Activated CD4-positive, CD25-positive, alpha-beta regulatory T cell treated with anti-CD3 and anti-CD28 coated beads, Interleukin-2, amount 50 U/mL, for 24 hours (primary cell): ENCODE measurements around the gene NEURL1B.

Experiments used
- ATAC-seq, 2 donors: fragments of 150-1000 bp; cut with Tn5 transposase; one replicate each; pipeline ENCODE4 v1.10.0; 2021; ENCODE audit warnings: mild to moderate bottlenecking in 1 of 2, moderate library complexity in 1 of 2

NEURL1B gene

DNA sequence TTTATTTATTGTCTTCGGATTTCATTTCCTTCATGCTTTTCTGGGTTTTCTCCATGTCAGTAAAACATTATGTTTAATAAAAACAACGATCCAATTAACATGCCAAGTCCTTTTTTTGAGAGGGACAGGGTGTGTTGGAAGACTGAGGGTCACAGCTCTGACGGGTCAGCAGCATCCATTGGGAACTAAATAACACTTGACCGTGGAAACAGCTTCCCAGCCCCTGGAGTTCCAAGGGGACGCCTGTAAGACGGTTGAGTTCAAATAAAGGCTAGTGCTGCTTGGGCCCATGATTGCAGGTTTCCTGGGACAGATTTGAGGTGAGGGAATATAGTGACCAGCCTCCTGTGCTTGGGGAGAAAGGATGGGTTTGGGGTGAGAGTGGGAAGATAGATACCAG lies 30.4 kb upstream of the NEURL1B start:
- ATAC-seq: no peak

DNA sequence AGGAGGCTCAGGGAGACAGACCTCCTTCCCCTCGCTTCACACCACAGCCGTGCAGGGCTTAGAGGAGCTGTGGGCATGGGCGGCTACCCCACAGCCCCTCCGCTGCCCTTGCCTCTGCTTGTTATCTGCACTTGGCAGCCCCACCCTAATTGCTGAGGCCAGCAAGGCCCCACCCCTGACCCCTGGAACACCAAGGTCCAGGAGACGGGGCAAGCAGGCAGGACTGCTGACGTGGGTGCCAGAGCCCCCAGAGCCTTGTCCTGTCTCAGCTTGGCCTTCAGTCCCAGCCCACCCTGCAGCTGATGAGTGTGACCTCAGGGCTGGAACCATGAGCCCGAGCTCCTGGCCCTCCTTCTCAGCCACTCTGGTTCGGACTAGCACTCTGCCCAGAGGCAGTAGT lies 29.1 kb upstream of the NEURL1B start:
- no peak for ATAC-seq

DNA sequence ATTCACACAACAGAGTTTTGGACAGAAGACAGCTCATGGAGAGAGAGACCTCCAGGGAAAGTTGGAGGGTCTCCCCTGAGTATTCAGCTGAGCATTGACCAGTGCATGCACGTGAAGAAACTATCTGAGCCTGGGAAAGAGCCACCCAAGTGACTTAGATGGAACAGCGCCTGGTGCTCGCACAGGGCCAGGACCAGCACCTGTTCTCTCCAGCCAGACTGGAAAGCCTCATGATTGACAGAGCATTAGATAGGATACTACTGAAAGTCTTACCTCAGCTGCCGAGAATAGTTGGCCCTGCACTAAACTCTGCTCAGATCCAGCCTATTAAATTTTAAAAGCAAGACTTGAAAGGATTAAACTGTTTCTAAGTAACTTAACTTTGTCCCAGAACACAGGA lies 28.3 kb upstream of the NEURL1B start:
- ATAC-seq: no peak

DNA sequence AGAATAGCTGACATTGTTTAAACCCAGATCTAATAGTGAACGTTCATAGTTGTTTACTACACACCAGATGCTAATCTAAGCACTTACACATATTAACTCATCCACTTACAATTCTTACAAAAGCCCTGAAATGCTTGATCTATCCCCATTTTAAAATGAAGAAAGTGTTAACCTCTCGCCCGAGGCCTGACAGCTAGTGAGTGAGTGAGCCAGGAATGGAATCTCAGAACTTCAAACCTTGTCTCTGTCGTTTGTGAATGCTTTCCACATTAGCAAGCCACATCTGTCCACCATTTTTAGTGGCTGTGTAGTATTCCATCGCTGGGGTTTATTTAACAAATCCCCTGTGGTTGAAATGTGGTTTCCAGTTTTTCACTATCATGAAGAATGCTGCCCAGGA lies 24.9 kb upstream of the NEURL1B start:
- no peak for ATAC-seq

DNA sequence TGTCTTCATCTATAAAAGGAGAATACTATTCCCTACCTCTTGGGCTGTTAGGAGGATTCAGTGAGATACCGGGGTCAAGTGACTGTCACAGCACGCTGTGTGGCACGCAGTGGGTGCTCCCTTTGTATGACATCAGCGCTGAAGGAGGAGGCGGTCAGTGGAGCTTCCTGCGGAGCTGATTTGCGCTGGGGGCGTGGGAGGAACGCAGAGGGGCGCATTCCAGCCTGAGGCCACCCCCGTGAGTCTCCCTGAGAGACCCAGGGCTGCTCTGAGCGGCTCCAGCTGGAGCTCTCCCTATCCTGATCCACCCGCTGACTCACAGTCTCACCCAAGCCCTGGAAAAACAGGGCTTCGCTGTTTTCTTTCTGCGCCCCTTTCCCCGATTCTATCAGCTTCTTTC lies 24.3 kb upstream of the NEURL1B start:
- ATAC-seq: no peak

GRCh38 chr5:172617817-172618216 lies 23.2 kb upstream of the NEURL1B start:
- ATAC-seq: no peak

- no peak for ATAC-seq
Measured at GRCh38 chr5:172618574-172619365, 22.3 kb upstream of the NEURL1B start.

DNA sequence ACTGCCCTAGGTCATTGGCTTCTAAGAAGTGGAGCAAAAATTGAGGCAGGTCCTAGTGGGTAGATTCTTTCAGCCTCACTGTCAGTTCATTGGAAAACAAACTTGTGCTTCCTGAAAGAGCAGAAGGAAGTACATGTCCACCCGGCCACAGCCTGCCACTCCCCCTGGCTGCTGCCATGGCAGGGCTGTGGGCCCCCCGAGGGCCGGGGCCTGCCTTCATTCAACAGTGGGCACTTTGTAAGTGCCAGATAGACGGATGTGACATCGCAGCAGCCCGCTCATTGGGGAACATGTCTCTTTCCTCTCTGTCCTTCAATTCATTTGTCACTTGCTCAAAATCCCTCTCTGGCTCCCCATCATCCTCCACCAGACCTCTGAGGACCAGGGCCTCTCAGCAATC lies 20.6 kb upstream of the NEURL1B start:
- no peak for ATAC-seq

- no peak for ATAC-seq
Measured at GRCh38 chr5:172622091-172623046, 18.7 kb upstream of the NEURL1B start.

GRCh38 chr5:172623313-172623980 lies 17.6 kb upstream of the NEURL1B start:
- ATAC-seq: no peak

GRCh38 chr5:172624083-172624995 lies 16.7 kb upstream of the NEURL1B start:
- ATAC-seq: no peak

DNA sequence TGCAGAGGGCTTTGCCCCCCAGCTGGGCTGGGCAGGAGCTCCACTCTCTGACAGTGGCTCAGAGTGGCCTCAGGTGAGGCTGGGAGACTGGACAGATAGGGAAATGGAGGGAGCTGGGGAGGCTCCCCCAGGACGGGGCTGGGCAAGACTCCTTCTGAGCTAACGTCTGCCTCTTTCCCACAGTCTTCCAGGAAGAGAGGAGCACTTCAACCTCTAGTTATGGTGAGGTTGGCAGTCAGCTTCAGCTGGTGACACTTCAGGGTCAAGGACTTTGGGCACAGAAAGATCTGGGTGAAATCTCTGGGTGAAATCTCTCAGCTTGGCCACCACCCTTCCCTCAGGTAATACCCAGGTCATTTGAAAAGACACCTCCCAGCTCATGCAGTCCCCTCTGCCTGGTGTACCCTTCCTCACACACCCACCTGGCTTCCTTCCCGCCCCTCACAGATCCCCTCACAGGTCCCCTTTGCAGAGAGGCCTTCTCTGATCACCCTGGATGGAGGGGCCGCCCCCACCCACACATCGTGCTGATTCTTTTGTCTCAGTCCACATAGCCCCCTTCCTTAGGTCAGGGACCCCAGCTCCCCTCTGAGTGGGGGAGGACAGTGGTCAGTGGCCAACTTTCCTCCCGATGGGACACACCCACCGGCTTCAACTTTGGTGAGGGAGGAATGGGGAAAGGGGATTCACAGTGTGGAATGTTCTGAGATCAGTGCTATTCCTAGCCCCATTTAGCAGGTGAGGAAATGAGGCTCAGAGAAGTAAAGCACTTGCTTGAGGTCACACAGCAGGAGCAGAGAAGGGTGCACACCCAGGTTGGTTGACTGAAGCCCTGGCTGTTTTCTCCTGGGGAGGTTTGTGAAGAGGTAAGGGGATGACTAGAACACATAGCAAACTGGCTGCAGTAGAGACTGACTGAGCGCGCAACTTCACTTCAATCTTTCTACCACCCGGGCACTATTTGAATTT lies 15.8 kb upstream of the NEURL1B start:
- ATAC-seq: no peak

DNA sequence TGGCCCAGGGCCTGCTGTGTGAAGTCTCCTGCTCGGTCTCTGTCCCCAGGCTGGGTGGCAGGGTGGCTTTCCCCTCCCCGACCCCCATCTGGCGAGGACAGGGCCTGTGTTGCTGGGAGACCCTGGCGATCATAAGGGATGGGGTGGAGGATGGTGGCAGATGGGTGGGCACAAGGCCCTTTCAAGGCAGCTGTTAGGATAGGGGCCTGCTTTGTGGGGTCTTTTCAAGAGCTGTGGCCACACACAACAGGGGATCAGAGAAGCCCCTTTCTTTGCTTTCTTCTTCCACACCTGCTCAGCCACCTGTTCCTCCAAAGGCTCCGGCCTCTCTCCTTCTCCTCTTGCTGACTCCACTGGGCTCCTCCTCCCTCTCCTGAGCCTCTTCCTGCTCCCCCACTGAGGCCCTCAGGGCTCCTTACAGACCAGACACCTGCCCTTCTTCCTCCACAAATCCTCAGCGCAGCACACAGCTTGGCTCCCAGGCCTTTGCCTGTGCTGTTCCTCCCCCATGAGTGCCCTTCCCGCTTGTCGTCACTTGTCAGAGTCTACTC lies 15.0 kb upstream of the NEURL1B start:
- ATAC-seq: no peak

- no peak for ATAC-seq
Measured at GRCh38 chr5:172630082-172630481, 11.0 kb upstream of the NEURL1B start.

DNA sequence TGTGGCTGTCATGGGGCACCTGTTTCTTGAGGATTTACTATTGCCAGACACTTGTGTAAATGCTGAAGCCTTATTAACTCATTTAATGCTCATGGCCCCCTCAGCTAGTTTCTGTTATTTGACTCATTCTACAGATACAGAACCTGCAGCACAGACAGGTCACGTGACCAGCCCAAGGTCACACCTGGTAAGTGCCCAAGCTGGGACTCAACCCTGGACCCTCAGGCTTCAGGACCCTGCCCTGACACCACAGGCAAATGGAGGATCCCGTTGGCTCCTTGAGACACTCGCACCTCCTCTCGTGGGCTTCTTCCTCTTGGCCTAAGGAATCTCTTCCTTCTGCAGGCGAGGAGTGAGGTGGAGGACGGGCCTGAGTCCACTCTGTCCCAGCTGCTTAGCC lies 10.6 kb upstream of the NEURL1B start:
- ATAC-seq: no peak

GRCh38 chr5:172630986-172631385 lies 10.1 kb upstream of the NEURL1B start:
- ATAC-seq: no peak

- ATAC-seq: no peak
Measured at GRCh38 chr5:172632346-172633092, 8.5 kb upstream of the NEURL1B start.

DNA sequence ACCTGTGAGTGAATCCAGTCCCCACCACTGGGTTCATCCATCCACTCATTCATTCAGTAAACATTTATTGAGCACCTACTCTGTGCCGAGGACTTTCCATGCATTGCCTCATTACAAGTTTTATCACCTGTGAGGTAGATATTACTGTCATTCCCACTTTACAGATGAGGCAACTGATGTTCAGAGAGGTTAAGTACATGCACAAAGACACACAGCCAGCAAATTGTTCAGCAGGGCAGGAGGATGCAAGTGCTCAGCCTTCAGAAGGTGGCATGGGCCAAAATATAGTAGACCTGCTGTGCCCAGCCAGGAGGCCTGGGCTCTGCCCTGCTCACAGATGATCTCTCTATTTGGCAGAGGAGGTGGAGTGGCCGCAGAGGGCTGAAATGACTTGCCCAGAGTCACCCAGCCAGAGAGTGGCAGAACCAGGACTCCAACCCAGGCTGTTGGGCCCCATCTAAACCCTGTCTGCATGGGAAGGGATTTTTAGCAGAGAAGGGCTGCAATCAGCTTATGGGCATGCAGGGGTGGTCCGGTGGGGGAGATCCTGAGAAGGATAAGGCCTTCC lies 7.6 kb upstream of the NEURL1B start:
- ATAC-seq: no peak

- ATAC-seq: no peak
Measured at GRCh38 chr5:172634106-172634899, 6.8 kb upstream of the NEURL1B start.
